OCI-LY1 (cell line): ENCODE measurements around the gene WNK4.

Source experiments
- EZH2 ChIP-seq: fragments of 200-600 bp; sonication (generic), shearing (Covaris generic); IDR thresholded peaks from 2 replicates; pipeline ENCODE4 v1.8.0; 2017; ENCODE audit warnings: borderline replicate concordance, mixed run types, mild to moderate bottlenecking, antibody characterized with exemption, low read length, moderate library complexity, mixed read lengths
- TF ChIP-seq, protein P1 (sequence below): fragments of 200-600 bp; sonication (generic), shearing (Covaris generic); IDR thresholded peaks from 2 replicates; pipeline ENCODE4 v1.5.1; 2017; ENCODE audit warnings: mild to moderate bottlenecking, antibody characterized with exemption, low read length, moderate library complexity, mixed read lengths

DNA sequence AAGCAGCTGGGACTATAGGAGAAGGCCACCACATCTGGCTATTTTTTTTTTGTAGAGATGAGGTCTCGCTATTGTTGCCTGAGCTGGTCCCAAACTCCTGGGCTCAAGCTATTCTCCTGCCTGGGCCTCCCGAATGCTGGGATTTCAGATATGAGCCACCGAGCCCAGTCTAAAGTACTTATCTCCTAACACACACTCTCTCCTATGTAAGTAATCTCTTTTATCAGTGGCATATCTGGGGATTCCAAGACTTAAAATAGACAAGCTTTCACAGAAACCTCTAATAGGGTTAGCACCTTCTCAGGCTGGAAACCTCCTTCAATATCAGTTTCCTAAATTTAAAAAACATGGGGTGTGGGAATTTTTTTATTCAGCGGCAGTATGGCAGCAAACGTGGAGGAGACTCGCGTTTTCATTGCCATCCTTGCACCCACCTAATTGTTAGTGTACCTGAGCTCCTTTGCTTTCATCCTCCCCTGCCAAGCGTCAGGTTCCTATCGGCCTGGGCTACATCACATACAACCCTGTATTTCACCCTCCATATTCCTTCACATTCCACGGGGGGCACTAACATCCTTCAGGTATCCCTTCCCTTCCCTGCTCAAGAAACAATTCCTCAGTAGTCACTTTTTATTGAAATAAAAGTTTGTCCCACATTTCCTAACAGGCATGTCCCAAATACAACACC, 36.7 kb upstream of the WNK4 start:
- TF ChIP-seq, protein P1, sequence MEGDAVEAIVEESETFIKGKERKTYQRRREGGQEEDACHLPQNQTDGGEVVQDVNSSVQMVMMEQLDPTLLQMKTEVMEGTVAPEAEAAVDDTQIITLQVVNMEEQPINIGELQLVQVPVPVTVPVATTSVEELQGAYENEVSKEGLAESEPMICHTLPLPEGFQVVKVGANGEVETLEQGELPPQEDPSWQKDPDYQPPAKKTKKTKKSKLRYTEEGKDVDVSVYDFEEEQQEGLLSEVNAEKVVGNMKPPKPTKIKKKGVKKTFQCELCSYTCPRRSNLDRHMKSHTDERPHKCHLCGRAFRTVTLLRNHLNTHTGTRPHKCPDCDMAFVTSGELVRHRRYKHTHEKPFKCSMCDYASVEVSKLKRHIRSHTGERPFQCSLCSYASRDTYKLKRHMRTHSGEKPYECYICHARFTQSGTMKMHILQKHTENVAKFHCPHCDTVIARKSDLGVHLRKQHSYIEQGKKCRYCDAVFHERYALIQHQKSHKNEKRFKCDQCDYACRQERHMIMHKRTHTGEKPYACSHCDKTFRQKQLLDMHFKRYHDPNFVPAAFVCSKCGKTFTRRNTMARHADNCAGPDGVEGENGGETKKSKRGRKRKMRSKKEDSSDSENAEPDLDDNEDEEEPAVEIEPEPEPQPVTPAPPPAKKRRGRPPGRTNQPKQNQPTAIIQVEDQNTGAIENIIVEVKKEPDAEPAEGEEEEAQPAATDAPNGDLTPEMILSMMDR, result no peak
- TF ChIP-seq EZH2, result no peak
